ENCODE measurements around the gene RASGRP2. TPM values are rescaled to one million over a fixed set of nuclear protein-coding genes. Genes with fewer than 3 reads are reported as not detected.
A peak's percentile ranks its signal among the peaks of the same experiment; 100 is the strongest.

RASGRP2 gene
- total and polyA plus RNA-seq, 2 of the 8 experiments (the other 6 are each of a cell fraction or from before 2014, with no cell fraction given) = 40.6 to 45.7 TPM

DNA sequence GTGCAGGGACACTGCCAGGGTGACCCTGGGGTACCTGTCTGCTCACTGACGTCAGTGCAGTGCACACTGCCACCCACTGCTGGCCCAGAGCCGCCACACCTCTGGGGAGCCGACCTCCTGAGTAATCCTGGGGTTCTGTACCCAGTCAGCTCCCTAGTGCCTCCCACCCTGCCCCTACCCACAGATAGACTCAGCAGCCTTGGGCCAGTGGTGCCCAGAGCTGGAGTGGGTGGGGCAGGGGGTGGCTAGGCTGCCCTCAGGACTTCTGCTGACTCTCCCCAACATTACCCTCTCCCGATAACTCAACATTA lies 26.7 kb downstream of the RASGRP2 start:
- Histone ChIP-seq H3K4me1 (replicated peaks in 1 of 4; ENCODE audit: control insufficient read depth in 3 of 4, insufficient read depth in 4 of 4, low read length in 3 of 4) (peaks cover 2 to 18% (median 8%) of the 10 kb centered on the region in 4 experiments), H3K4me2 (ENCODE audit: insufficient read depth in 1 of 2, low read depth in 2 of 2, low read length in 2 of 2) (no peak overlapping the region), H2BK5ac (ENCODE audit: low read depth, low read length) (0 out of 2 replicates have a peak overlapping the region, but pooled peaks have one; percentile 24), H3K9me3 (ENCODE audit: insufficient read depth in 2 of 2, low read depth in 1 of 2, low read length in 1 of 2) (no peaks in the 10 kb centered on the region), H3K27ac (ENCODE audit: low read depth, low read length) (no peak overlapping the region), H2AFZ (ENCODE audit: low read length) (no peak overlapping the region), H3K79me1 (ENCODE audit: low read depth, low read length) (no peaks in the 10 kb centered on the region), H2BK12ac (ENCODE audit: low read depth, low read length) (peak overlapping the region; percentile 50; the same call in 1 of the 2 replicates), H4K8ac (ENCODE audit: extremely low read depth, insufficient read depth, low read length) (no peak overlapping the region), H2BK120ac (replicated peaks; ENCODE audit: low read depth, low read length) (no peak overlapping the region), H3K36me3 (ENCODE audit: control insufficient read depth in 2 of 4, insufficient read depth in 4 of 4, low read length in 3 of 4) (peaks cover 0 to 3% (median 0%) of the 10 kb centered on the region in 4 experiments; a peak in 1 of 8 replicates), H3K14ac (ENCODE audit: insufficient read length) (no peak overlapping the region), H3K79me2 (ENCODE audit: control insufficient read depth in 1 of 2, insufficient read depth in 2 of 2, low read length in 2 of 2) (no peaks in the 10 kb centered on the region), H4K91ac (replicated peaks; ENCODE audit: insufficient read length, low read length) (no peak overlapping the region), H3K23me2 (ENCODE audit: low read depth, low read length) (peaks cover 10% of the 10 kb centered on the region; the same call in 1 of the 2 replicates), H2AK5ac (ENCODE audit: low read depth, low read length) (no peak overlapping the region), H4K5ac (ENCODE audit: insufficient read length, low read depth, low read length) (no peak overlapping the region), H3K9ac (replicated peaks in 1 of 4; ENCODE audit: extremely low read depth in 1 of 4, low read depth in 3 of 4, low read length in 3 of 4) (no peak overlapping the region), H3K27me3 (replicated peaks in 1 of 4; ENCODE audit: control insufficient read depth in 3 of 4, extremely low read depth in 1 of 4, insufficient read depth in 3 of 4, low read length in 3 of 4) (peaks cover 14 to 49% (median 35%) of the 10 kb centered on the region in 4 experiments), H3K4ac (replicated peaks; ENCODE audit: insufficient read length, low read depth, low read length) (no peak overlapping the region), H3K18ac (ENCODE audit: extremely low read depth, low read length) (no peak overlapping the region; the same call in 1 of the 2 replicates), H2BK20ac (ENCODE audit: low read length) (no peak overlapping the region), H3K56ac (replicated peaks; ENCODE audit: insufficient read length, low read depth, low read length) (no peak overlapping the region), H3K23ac (ENCODE audit: insufficient read length) (no peak overlapping the region), H2BK15ac (ENCODE audit: low read length) (peak overlapping the region; percentile 75; the same call in 1 of the 2 replicates), H3K4me3 (ENCODE audit: extremely low read depth in 1 of 4, insufficient read depth in 2 of 4, low read depth in 3 of 4, low read length in 4 of 4) (no peak overlapping the region), H4K20me1 (replicated peaks in 1 of 2; ENCODE audit: control insufficient read depth in 1 of 2, insufficient read depth in 2 of 2, low read length in 2 of 2) (peaks cover 0 to 4% of the 10 kb centered on the region in 2 experiments)
- ChIA-PET POLR2A (ENCODE audit: partially characterized antibody) (interaction anchor here (1.2 to 3.6 kb wide), 4 partner anchors 9 to 57 kb away, joined by 4 to 22 read pairs (median 4); no protein-coding TSS in a partner anchor), CTCF (ENCODE audit: partially characterized antibody) (interaction anchor here (0.7 to 4.7 kb wide), 11 partner anchors 12 to 362 kb away, joined by 3 to 30 read pairs (median 6); partner anchors contain the start of gene RASGRP2)
- DNase-seq (ENCODE audit: low read depth in 1 of 2, low spot score in 2 of 2) = no peak
- FAIRE-seq = no peak
- no peak for TF ChIP-seq CREB1 (IDR thresholded peaks at IDR 0.05)
- TF ChIP-seq CTCF (IDR thresholded peaks at IDR 0.05; ENCODE audit: control extremely low read depth in 1 of 3, insufficient read depth in 1 of 3, low read depth in 1 of 3, low read length in 3 of 3) = peak in 1 of 3 experiments; percentile 9; a peak in 1 of 4 replicates
- WGBS, 2 experiments (ENCODE audit: extremely low coverage in 1 of 2, insufficient coverage in 1 of 2, insufficient read length in 1 of 2, insufficient replicate concordance in 2 of 2, low coverage in 1 of 2, low lambda C conversion rate in 2 of 2, missing lambda C conversion rate in 1 of 2) = 91% methylated on average over 3 of the region's 4 CpGs; no CpG with 5 or more reads in 1 of the 2 experiments
